Measurements from ENCODE around the gene OLFML2A. TPM values are rescaled to one million over a fixed set of nuclear protein-coding genes. Genes with fewer than 3 reads are reported as not detected.

Gene OLFML2A
- total RNA-seq, 1 donor from 2014 or later, result 148 TPM

DNA sequence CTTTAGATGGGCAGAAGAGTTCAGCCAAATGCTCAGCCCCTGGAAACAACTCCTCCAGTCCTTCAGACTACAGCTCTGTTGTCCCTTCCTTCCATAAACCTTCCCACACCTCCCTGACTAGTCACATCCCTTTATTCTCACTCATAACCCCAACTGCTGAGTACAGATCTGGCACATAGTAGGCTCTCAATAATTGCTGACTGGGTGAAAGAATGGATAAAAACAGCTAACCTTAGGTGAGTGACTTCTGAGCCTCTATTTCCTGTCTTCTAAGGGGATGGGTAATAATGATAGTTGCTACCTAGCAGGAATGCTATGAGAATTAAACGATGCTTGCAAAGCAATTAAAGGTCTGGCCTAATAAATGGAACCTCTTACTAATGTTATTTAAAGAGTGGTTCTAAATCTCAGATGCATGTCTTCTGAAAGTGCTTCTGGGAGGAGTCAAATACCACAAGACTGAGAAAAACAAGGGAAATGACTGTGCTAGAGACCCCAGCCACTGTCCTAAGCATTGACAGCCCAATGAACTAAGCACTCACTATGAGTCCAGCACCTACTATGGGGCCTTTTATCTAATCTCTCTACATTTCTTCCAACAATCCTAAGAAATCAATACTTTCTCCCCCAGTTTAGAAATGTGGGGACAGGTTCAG is 3.3 kb upstream of the OLFML2A start:
- H3K27me3 ChIP-seq (ENCODE audit: insufficient read depth, low read length), result peaks cover 18% of the 10 kb centered on the region
- no peak overlapping the region for H3K4me3 Mint-ChIP-seq (ENCODE audit: unreplicated experiment)
- no peak overlapping the region for H3K9ac ChIP-seq (ENCODE audit: low read length)
- no peak overlapping the region for H3K27ac ChIP-seq (ENCODE audit: low read depth, low read length)
- no peaks in the 10 kb centered on the region for H3K79me2 ChIP-seq (ENCODE audit: insufficient read depth, low read length)
- peaks cover 15% of the 10 kb centered on the region for H3K4me1 ChIP-seq (ENCODE audit: insufficient read depth, low read length)
- no peaks in the 10 kb centered on the region for H3K27me3 Mint-ChIP-seq (ENCODE audit: low read depth, unreplicated experiment)
- DNase-seq (ENCODE audit: low read depth) (no peak), FAIRE-seq (no peak)
- no peak overlapping the region for H3K4me2 ChIP-seq (ENCODE audit: low read length)
- peaks cover 15% of the 10 kb centered on the region for H3K4me1 Mint-ChIP-seq (ENCODE audit: low read depth, unreplicated experiment)
- no peaks in the 10 kb centered on the region for H3K36me3 ChIP-seq (ENCODE audit: insufficient read depth, low read length)
- H4K20me1 ChIP-seq (ENCODE audit: insufficient read depth, low read length), result peaks cover 17% of the 10 kb centered on the region
- no peak overlapping the region for H3K4me3 ChIP-seq (ENCODE audit: insufficient read depth, low read depth, low read length)
- no peak overlapping the region for H2AFZ ChIP-seq (ENCODE audit: low read depth, low read length)
- no peak for TF ChIP-seq EZH2 (IDR thresholded peaks at IDR 0.05; ENCODE audit: insufficient read depth, low read length)
- TF ChIP-seq, protein P1, sequence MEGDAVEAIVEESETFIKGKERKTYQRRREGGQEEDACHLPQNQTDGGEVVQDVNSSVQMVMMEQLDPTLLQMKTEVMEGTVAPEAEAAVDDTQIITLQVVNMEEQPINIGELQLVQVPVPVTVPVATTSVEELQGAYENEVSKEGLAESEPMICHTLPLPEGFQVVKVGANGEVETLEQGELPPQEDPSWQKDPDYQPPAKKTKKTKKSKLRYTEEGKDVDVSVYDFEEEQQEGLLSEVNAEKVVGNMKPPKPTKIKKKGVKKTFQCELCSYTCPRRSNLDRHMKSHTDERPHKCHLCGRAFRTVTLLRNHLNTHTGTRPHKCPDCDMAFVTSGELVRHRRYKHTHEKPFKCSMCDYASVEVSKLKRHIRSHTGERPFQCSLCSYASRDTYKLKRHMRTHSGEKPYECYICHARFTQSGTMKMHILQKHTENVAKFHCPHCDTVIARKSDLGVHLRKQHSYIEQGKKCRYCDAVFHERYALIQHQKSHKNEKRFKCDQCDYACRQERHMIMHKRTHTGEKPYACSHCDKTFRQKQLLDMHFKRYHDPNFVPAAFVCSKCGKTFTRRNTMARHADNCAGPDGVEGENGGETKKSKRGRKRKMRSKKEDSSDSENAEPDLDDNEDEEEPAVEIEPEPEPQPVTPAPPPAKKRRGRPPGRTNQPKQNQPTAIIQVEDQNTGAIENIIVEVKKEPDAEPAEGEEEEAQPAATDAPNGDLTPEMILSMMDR (IDR thresholded peaks at IDR 0.05; ENCODE audit: insufficient read depth, low read depth, low read length), result no peak
- no peaks in the 10 kb centered on the region for H3K36me3 Mint-ChIP-seq (ENCODE audit: low read depth, unreplicated experiment)
- H3K9me3 Mint-ChIP-seq (ENCODE audit: unreplicated experiment), result no peaks in the 10 kb centered on the region
- H3K9me3 ChIP-seq (ENCODE audit: insufficient read depth, low read depth, low read length), result no peaks in the 10 kb centered on the region
- H3K27ac Mint-ChIP-seq (ENCODE audit: unreplicated experiment), result no peak overlapping the region

DNA sequence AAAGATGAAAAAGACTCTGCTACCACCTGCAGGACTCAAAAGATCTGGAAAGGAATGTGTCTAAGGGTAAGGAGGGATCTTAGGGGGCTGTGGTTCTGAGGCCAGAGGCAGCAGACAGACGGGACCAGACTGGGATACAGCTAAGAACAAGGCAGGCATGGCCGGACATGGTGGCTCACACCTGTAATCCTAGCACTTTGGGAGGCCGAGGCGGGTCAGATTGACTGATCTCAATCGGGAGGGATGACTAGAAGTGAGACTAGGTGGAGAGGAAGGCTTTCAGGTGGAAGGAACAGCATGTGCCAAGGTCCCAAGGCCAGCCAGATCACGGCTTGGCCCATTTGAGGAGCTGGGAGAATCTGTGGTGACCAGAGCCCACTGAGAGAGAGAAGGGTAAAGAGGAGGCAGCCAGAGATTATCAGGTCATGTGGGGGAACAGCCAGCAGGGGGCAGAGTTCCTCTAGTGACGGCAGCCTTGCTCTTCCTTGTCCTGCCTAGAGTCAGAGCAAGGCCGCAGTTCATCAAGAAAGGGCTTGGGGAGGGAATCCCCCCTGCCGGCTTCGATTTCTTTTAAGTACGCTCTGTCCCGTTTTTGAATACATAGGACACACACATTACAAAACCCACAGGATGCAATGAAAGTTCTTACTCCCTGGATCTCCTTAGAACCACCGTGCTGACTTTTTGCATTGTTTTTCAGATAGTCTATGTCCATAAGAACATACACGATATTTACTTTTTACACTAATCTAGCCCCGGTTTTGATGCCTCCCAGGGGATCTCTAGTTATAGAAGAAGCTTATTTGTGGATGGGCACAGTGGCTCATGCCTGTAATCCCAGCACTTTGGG is 2.6 kb upstream of the OLFML2A start:
- Histone ChIP-seq H3K79me2 (ENCODE audit: insufficient read depth, low read length) (no peaks in the 10 kb centered on the region), H3K4me1 (ENCODE audit: insufficient read depth, low read length) (peaks cover 22% of the 10 kb centered on the region), H3K4me3 (ENCODE audit: insufficient read depth, low read depth, low read length) (no peak overlapping the region), H2AFZ (ENCODE audit: low read depth, low read length) (no peak overlapping the region), H3K27ac (ENCODE audit: low read depth, low read length) (no peak overlapping the region), H4K20me1 (ENCODE audit: insufficient read depth, low read length) (peaks cover 9% of the 10 kb centered on the region), H3K9me3 (ENCODE audit: insufficient read depth, low read depth, low read length) (no peaks in the 10 kb centered on the region), H3K9ac (ENCODE audit: low read length) (no peak overlapping the region), H3K36me3 (ENCODE audit: insufficient read depth, low read length) (no peaks in the 10 kb centered on the region), H3K27me3 (ENCODE audit: insufficient read depth, low read length) (peaks cover 10% of the 10 kb centered on the region), H3K4me2 (ENCODE audit: low read length) (no peak overlapping the region)
- DNase-seq (ENCODE audit: low read depth), result no peak
- Mint-ChIP-seq H3K36me3 (ENCODE audit: low read depth, unreplicated experiment) (no peaks in the 10 kb centered on the region), H3K27me3 (ENCODE audit: low read depth, unreplicated experiment) (no peaks in the 10 kb centered on the region), H3K27ac (ENCODE audit: unreplicated experiment) (peak overlapping the region; percentile 56), H3K4me1 (ENCODE audit: low read depth, unreplicated experiment) (peaks cover 21% of the 10 kb centered on the region), H3K4me3 (ENCODE audit: unreplicated experiment) (peak overlapping the region; percentile 66), H3K9me3 (ENCODE audit: unreplicated experiment) (no peaks in the 10 kb centered on the region)
- peak; percentile 32 for FAIRE-seq
- TF ChIP-seq, protein P1 (IDR thresholded peaks at IDR 0.05; ENCODE audit: insufficient read depth, low read depth, low read length), result peak; percentile 68
- no peak for TF ChIP-seq EZH2 (IDR thresholded peaks at IDR 0.05; ENCODE audit: insufficient read depth, low read length)
